Endothelial cell (in vitro differentiated cells): ENCODE measurements around the gene ISOC2. TPM values are rescaled to one million over a fixed set of nuclear protein-coding genes. Genes with fewer than 3 reads are reported as not detected.

Experiments
- DNase-seq: peaks from one replicate; pipeline ENCODE4 v3.0.0; 2021; ENCODE audit warnings: low spot score
- H3K27ac Mint-ChIP-seq: one replicate; pipeline ENCODE4 v1.8.0; 2021; ENCODE audit warnings: mixed read lengths, inconsistent platforms; ENCODE audit not compliant: unreplicated experiment
- H3K27me3 Mint-ChIP-seq: one replicate; pipeline ENCODE4 v1.8.0; 2021; ENCODE audit warnings: mild to moderate bottlenecking, moderate library complexity, mixed read lengths, inconsistent platforms; ENCODE audit not compliant: unreplicated experiment
- H3K36me3 Mint-ChIP-seq: one replicate; pipeline ENCODE4 v1.8.0; 2021; ENCODE audit warnings: mild to moderate bottlenecking, low read depth, mixed read lengths, inconsistent platforms; ENCODE audit not compliant: unreplicated experiment
- H3K4me1 Mint-ChIP-seq: one replicate; pipeline ENCODE4 v1.8.0; 2021; ENCODE audit warnings: mild to moderate bottlenecking, mixed read lengths, inconsistent platforms; ENCODE audit not compliant: unreplicated experiment
- H3K4me3 Mint-ChIP-seq: one replicate; pipeline ENCODE4 v1.8.0; 2021; ENCODE audit warnings: mild to moderate bottlenecking, mixed read lengths, inconsistent platforms; ENCODE audit not compliant: unreplicated experiment
- H3K9me3 Mint-ChIP-seq: one replicate; pipeline ENCODE4 v1.8.0; 2021; ENCODE audit warnings: mixed read lengths, inconsistent platforms; ENCODE audit not compliant: unreplicated experiment
- CTCF ChIP-seq: fragments of 200-600 bp; sonication (generic); IDR thresholded peaks from one replicate; pipeline ENCODE4 v1.5.0; 2021; ENCODE audit warnings: antibody characterized with exemption; ENCODE audit not compliant: unreplicated experiment
- total RNA-seq: library from RNA; stranded (reverse); fragmentation: NEBNext Ultra II Directional; extraction: Animal tissue kit (Norgen Biotek cat#: 25700); gene quantifications from one replicate; pipeline ENCODE4 v1.2.1, GENCODE V29; 2021; ENCODE audit not compliant: unreplicated experiment

The ISOC2 gene
- total RNA-seq, 1 donor from 2014 or later = 20.2 TPM

GRCh38 chr19:55481148-55481793 is 19.8 kb upstream of the ISOC2 start:
- H3K4me1 Mint-ChIP-seq = peaks cover 15% of the 10 kb centered on the region
- H3K9me3 Mint-ChIP-seq = no peaks in the 10 kb centered on the region
- no peak overlapping the region for H3K27ac Mint-ChIP-seq
- H3K4me3 Mint-ChIP-seq = no peak overlapping the region
- no peak for DNase-seq
- no peak for TF ChIP-seq CTCF
- peaks cover 16% of the 10 kb centered on the region for H3K36me3 Mint-ChIP-seq
- peaks cover 24% of the 10 kb centered on the region for H3K27me3 Mint-ChIP-seq

GRCh38 chr19:55479451-55480230 is 18.2 kb upstream of the ISOC2 start:
- H3K9me3 Mint-ChIP-seq = no peaks in the 10 kb centered on the region
- no peak for DNase-seq
- H3K27ac Mint-ChIP-seq = peak overlapping the region; percentile 8
- peaks cover 12% of the 10 kb centered on the region for H3K36me3 Mint-ChIP-seq
- no peak for TF ChIP-seq CTCF
- peak overlapping the region; percentile 72 for H3K4me3 Mint-ChIP-seq
- peaks cover 11% of the 10 kb centered on the region for H3K4me1 Mint-ChIP-seq
- peaks cover 27% of the 10 kb centered on the region for H3K27me3 Mint-ChIP-seq

GRCh38 chr19:55479045-55479444 is 17.6 kb upstream of the ISOC2 start:
- peaks cover 12% of the 10 kb centered on the region for H3K36me3 Mint-ChIP-seq
- peaks cover 11% of the 10 kb centered on the region for H3K4me1 Mint-ChIP-seq
- no peak overlapping the region for H3K27ac Mint-ChIP-seq
- peak overlapping the region; percentile 72 for H3K4me3 Mint-ChIP-seq
- H3K27me3 Mint-ChIP-seq = peaks cover 27% of the 10 kb centered on the region
- TF ChIP-seq CTCF = no peak
- no peak for DNase-seq
- no peaks in the 10 kb centered on the region for H3K9me3 Mint-ChIP-seq

GRCh38 chr19:55478364-55478763 is 16.9 kb upstream of the ISOC2 start:
- peaks cover 27% of the 10 kb centered on the region for H3K27me3 Mint-ChIP-seq
- TF ChIP-seq CTCF = no peak
- H3K27ac Mint-ChIP-seq = no peak overlapping the region

GRCh38 chr19:55477905-55478304 is 16.5 kb upstream of the ISOC2 start:
- TF ChIP-seq CTCF = no peak
- DNase-seq = no peak
- H3K27me3 Mint-ChIP-seq = peaks cover 27% of the 10 kb centered on the region
- H3K4me3 Mint-ChIP-seq = peak overlapping the region; percentile 72
- H3K36me3 Mint-ChIP-seq = peaks cover 12% of the 10 kb centered on the region
- H3K4me1 Mint-ChIP-seq = peaks cover 11% of the 10 kb centered on the region
- H3K9me3 Mint-ChIP-seq = no peaks in the 10 kb centered on the region
- H3K27ac Mint-ChIP-seq = peak overlapping the region; percentile 52

More at GRCh38 chr19:55478364-55478763, 16.9 kb upstream of the ISOC2 start:
- H3K4me3 Mint-ChIP-seq = peak overlapping the region; percentile 72
- H3K36me3 Mint-ChIP-seq = peaks cover 12% of the 10 kb centered on the region
- DNase-seq = no peak
- no peaks in the 10 kb centered on the region for H3K9me3 Mint-ChIP-seq
- peaks cover 11% of the 10 kb centered on the region for H3K4me1 Mint-ChIP-seq
